ENCODE data around the gene EDARADD.
"Not testable (repeated sequence)": the region's sequence is repeated elsewhere in the genome, so short reads cannot be mapped to it uniquely, and the experiment has no call there.

DNA sequence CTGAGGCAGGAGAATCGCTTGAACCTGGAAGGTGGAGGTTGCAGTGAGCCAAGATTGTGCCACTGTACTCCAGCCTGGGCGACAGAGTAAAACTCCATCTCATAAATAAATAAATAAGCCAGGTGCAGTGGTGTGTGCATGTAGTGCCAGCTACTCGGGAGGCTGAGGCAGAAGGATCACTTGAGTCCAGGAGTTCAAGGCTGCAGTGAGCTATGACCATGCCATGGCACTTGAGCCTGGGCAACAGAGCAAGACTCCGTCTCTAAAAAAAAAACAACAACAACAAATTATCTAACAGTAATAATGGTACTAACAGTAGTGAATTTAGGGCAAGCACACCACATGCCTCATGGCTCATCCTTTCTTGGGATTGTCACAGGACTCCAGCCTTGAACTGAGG is 41.3 kb upstream of the EDARADD start:
- TF ChIP-seq YY1 (IDR thresholded peaks at IDR 0.05; ENCODE audit: insufficient read depth, insufficient read length); ZNF274 (IDR thresholded peaks at IDR 0.05; ENCODE audit: low read depth, low read length); SUZ12 (IDR thresholded peaks at IDR 0.05; ENCODE audit: extremely low read depth, insufficient read depth, insufficient read length): not testable (repeated sequence)

Measured in NT2/D1 (cell line).